SK-N-SH treated with all-trans-retinoic acid at 6 μM for 48 hours (cell line): ENCODE data around the gene RHOA.

Experiments
- ATAC-seq: fragments of 200-7000 bp; cut with Tn5 transposase; 3 replicates; pipeline ENCODE4 v1.9.1; 2020; ENCODE audit warnings: mild to moderate bottlenecking, moderate library complexity
- ARNTL ChIP-seq: fragments of 450-650 bp; formaldehyde crosslinking; IDR thresholded peaks from 2 replicates; pipeline ENCODE4 v1.5.0; 2020; ENCODE audit warnings: low read depth, mild to moderate bottlenecking, moderate library complexity, borderline replicate concordance
- BACH2 ChIP-seq: fragments of 250-450 bp; sonication (Bioruptor Pico); IDR thresholded peaks from 2 replicates; pipeline ENCODE4 v1.9.0; 2021; ENCODE audit warnings: mild to moderate bottlenecking, borderline replicate concordance
- CREB5 ChIP-seq: fragments of 250-450 bp; sonication (Bioruptor Pico); IDR thresholded peaks from 2 replicates; pipeline ENCODE4 v1.5.1; 2020; ENCODE audit warnings: low read depth, mild to moderate bottlenecking, moderate library complexity
- CSDC2 ChIP-seq: fragments of 250-450 bp; sonication (Bioruptor Pico); IDR thresholded peaks from 2 replicates; pipeline ENCODE4 v1.5.0; 2020; ENCODE audit warnings: mild to moderate bottlenecking, moderate library complexity
- CSRNP3 ChIP-seq: fragments of 250-450 bp; sonication (Bioruptor Pico); IDR thresholded peaks from 2 replicates; pipeline ENCODE4 v1.5.1; 2021; ENCODE audit warnings: mild to moderate bottlenecking, moderate library complexity
- ESRRG ChIP-seq: fragments of 250-450 bp; sonication (Bioruptor Pico); IDR thresholded peaks from 2 replicates; pipeline ENCODE4 v1.6.1; 2021; ENCODE audit warnings: mild to moderate bottlenecking
- GLIS3 ChIP-seq: fragments of 250-450 bp; sonication (Bioruptor Pico); IDR thresholded peaks from 2 replicates; pipeline ENCODE4 v1.5.0; 2020; ENCODE audit warnings: mild to moderate bottlenecking, moderate library complexity
- ISL1 ChIP-seq: fragments of 250-450 bp; sonication (Bioruptor Pico); IDR thresholded peaks from 2 replicates; pipeline ENCODE4 v2.1.2; 2022; ENCODE audit warnings: mild to moderate bottlenecking, moderate library complexity
- OSR1 ChIP-seq: fragments of 250-450 bp; sonication (Bioruptor Pico); IDR thresholded peaks from 2 replicates; pipeline ENCODE4 v1.8.0; 2022; ENCODE audit warnings: moderate library complexity, mild to moderate bottlenecking, inconsistent platforms
- PATZ1 ChIP-seq: fragments of 250-450 bp; sonication (Bioruptor Pico); IDR thresholded peaks from 2 replicates; pipeline ENCODE4 v1.8.0; 2020; ENCODE audit warnings: mild to moderate bottlenecking, moderate library complexity, borderline replicate concordance
- PPARA ChIP-seq: fragments of 250-450 bp; sonication (Bioruptor Pico); IDR thresholded peaks from 2 replicates; pipeline ENCODE4 v1.5.0; 2020; ENCODE audit warnings: mild to moderate bottlenecking, borderline replicate concordance
- RARB ChIP-seq: fragments of 250-450 bp; sonication (Bioruptor Pico); IDR thresholded peaks from 2 replicates; pipeline ENCODE4 v1.8.0; 2021; ENCODE audit warnings: mild to moderate bottlenecking, moderate library complexity
- SNAI2 ChIP-seq: fragments of 250-450 bp; sonication (Bioruptor Pico); IDR thresholded peaks from 2 replicates; pipeline ENCODE4 v1.5.0; 2020; ENCODE audit warnings: mild to moderate bottlenecking, moderate library complexity
- TCF4 ChIP-seq: fragments of 250-450 bp; sonication (Bioruptor Pico); IDR thresholded peaks from 2 replicates; pipeline ENCODE4 v1.8.0; 2021; ENCODE audit warnings: mild to moderate bottlenecking, moderate library complexity, borderline replicate concordance
- TOX ChIP-seq: fragments of 250-450 bp; sonication (Bioruptor Pico); IDR thresholded peaks from 2 replicates; pipeline ENCODE4 v1.8.0; 2021; ENCODE audit warnings: mild to moderate bottlenecking, moderate library complexity, borderline replicate concordance
- TSHZ2 ChIP-seq: fragments of 250-450 bp; sonication (Bioruptor Pico); IDR thresholded peaks from 2 replicates; pipeline ENCODE4 v1.5.0; 2020; ENCODE audit warnings: mild to moderate bottlenecking, moderate library complexity
- ZC3H10 ChIP-seq: fragments of 250-450 bp; sonication (Bioruptor Pico); IDR thresholded peaks from 2 replicates; pipeline ENCODE4 v1.5.1; 2021; ENCODE audit warnings: mild to moderate bottlenecking, moderate library complexity
- ZFP3 ChIP-seq: fragments of 250-450 bp; sonication (Bioruptor Pico); IDR thresholded peaks from 2 replicates; pipeline ENCODE4 v1.5.0; 2020; ENCODE audit warnings: mild to moderate bottlenecking, moderate library complexity
- ZFP30 ChIP-seq: fragments of 450-650 bp; formaldehyde crosslinking; IDR thresholded peaks from 2 replicates; pipeline ENCODE4 v1.5.0; 2022; ENCODE audit warnings: mild to moderate bottlenecking, moderate library complexity
- ZNF565 ChIP-seq: fragments of 450-650 bp; formaldehyde crosslinking; conservative IDR thresholded peaks from 2 replicates; pipeline ENCODE4 v1.5.0; 2020; ENCODE audit warnings: low read depth, mild to moderate bottlenecking, moderate library complexity
- ZNF70 ChIP-seq: fragments of 450-650 bp; formaldehyde crosslinking; IDR thresholded peaks from 2 replicates; pipeline ENCODE4 v1.5.0; 2020; ENCODE audit warnings: mild to moderate bottlenecking, moderate library complexity
- ZNF8 ChIP-seq: fragments of 450-650 bp; formaldehyde crosslinking; IDR thresholded peaks from 2 replicates; pipeline ENCODE4 v1.5.0; 2020; ENCODE audit warnings: mild to moderate bottlenecking, moderate library complexity

Gene RHOA

DNA sequence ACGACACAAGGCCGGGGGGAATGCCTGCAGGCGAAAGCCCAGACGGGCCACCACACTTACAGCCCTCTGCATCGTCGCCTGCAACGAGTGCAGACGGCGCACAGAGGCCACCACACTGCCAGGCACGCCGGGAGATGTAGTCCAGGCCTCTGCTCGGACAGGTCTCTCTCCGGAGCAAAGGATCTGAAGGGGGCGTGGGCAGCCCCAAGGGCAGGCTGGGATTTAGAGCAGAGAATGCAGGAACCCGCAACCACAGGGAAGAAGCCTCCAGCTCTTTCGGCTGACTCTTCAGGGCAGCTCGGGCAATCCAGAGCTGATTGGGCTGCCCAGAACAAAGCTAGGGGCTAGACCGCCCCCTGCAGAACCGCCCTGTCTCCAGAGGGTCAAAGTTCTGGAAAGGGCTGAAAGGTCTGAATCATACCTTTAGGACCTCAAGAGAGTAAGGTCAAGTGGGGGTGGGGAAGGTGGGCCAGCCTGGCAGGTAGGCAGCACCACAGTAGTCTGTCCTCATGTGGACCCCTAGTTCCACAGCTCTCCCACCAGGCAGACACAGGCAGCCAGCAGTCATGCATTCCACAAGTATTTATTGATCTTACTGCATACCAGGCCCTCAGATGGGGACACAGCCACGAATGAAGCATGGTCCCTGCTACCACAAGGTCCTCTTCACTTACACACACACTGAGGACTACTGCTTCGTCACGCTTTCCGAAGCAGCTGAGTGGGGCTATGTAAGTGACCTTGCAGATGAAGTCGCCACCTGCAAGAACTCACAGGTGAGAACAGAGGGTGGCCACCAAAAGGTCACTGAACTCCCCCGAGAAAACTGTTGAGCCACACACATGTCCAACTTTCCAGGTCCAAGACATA is 10.8 kb upstream of the RHOA start, which contains the start of gene AMT:
TSS of gene AMT (minus strand) at position 95 of the 870 bp plus-strand sequence. CDS start at position 72, 23 bp downstream.
- TF ChIP-seq TOX (no peak), PPARA (CRISPR knock-in tag) (no peak), ZFP3 (CRISPR knock-in tag) (no peak), SNAI2 (no peak), ZNF565 (no peak), ARNTL (CRISPR knock-in tag) (no peak), ZNF8 (no peak)
- peak; percentile 21 for ATAC-seq

DNA sequence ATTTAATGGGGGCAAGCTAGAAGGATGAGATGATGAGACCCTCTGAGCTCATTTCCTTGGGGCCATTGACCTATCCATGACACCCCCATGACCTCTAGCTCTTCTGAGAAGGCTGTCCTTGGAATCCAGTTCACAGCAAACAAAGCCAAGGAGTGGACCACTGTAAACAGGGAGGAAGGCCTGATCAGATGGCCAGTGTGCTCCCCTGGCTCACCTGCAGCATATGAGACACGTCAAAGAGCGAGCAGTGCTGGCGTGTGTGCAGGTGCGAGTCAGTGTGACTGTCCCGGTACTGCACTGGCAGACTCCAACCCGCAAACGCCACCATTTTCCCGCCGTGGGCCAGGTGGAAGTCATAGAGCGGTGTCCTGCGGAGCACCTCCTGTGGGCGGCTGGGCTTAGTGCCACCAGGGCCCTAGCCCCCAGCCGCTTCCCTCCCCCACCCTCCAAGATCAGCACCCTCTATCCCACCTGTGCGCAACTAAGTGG is 10.2 kb upstream of the RHOA start:
- ATAC-seq: no peak; the same call in 2 of the 3 replicates
- TF ChIP-seq TCF4 (CRISPR knock-in tag) (no peak), ISL1 (CRISPR knock-in tag) (no peak), ESRRG (no peak), CSRNP3 (CRISPR knock-in tag) (no peak), RARB (CRISPR knock-in tag) (no peak), ZC3H10 (CRISPR knock-in tag) (no peak)

DNA sequence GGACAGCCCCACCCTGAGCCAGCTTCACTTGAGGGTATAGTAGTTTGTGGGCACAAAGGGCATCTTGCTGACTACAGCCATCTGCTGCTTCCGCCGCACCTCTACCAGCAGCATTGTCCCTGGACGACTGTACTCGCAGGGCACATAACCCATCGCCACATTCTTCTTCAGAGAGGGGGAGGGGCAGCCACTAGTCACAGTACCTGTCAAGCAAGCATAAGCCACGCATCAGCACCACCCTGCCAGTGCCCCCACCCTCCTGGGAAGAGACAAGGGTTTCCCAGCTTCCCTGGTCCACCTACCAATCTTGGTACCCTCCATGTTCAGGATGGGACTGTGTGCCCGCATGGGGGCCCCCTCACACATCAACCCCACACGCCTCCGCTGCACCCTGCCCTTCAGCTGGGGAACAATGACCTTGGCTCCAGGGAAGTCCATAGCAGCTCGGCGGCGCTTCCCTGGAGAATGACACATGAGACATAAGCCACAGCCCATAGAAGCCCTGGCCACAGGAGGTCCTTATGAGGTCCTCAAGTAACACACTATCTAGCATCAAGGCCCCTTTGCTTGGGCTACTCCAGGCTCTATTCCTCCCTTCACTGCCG is 5.8 kb upstream of the RHOA start:
- no peak for ATAC-seq
- TF ChIP-seq ZC3H10 (CRISPR knock-in tag) (no peak), ZFP3 (CRISPR knock-in tag) (no peak), CSDC2 (CRISPR knock-in tag) (no peak), OSR1 (CRISPR knock-in tag) (no peak), CREB5 (CRISPR knock-in tag) (no peak), ZNF8 (no peak), PATZ1 (no peak), TSHZ2 (CRISPR knock-in tag) (no peak), BACH2 (CRISPR knock-in tag) (no peak), ESRRG (no peak), ZNF70 (no peak), GLIS3 (CRISPR knock-in tag) (no peak), CSRNP3 (CRISPR knock-in tag) (no peak), TCF4 (CRISPR knock-in tag) (no peak), ZNF565 (no peak), ZFP30 (CRISPR knock-in tag) (no peak)
- TF ChIP-seq, all 23 proteins: peak for 0
